Hepatic stellate cell (primary cell): Measurements from ENCODE around the gene DMXL1.
A peak's percentile ranks its signal among the peaks of the same experiment; 100 is the strongest.

Experiments used
- DNase-seq: peaks from one replicate; pipeline ENCODE4 v3.0.0; 2011; ENCODE audit warnings: low spot score

Gene DMXL1

DNA sequence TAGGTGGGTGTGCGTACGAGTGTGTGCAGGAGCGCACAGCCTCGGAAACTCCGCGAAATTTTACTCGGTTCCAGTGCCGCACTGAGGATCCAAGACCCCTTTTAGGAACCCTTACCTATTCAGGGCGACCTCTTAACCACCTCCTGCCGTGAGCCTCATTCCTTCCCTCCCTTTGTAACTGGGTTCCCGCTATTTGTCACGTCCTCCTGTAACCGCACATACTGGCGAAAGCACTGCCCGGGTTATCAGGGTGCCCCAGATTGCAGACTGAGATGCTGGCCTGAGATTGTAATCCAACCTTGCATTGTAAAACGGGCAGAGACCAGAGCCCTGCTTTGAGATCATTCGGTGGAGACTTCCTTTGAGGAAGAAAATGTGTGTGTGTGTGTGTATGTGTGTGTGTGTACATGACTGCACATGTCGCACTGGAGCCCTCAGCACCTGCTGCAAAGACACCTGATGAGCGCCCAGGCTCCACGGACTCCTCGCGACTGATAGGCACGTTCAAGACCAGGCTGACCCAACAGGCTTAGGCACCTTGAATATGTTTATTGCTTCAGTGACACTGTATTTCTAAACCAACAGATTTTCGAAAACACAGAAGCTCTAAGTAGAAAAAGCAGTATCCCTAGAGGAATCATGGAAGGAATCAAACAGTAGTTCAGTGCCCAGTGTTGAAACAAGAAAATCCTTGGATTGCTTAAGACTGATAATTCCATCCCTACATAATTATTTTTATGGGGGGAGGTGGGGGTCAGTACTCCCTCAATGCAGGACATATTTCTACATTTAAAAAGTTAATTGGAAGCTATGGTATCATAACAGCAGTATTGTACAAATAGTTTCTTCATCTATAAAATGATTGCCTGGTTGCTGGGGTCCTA is 198.4 kb downstream of the DMXL1 start:
- DNase-seq = peak; percentile 10

- no peak for DNase-seq
Observed at GRCh38 chr5:119270121-119270565, 199.3 kb downstream of the DMXL1 start.

- no peak for DNase-seq
Observed at GRCh38 chr5:119270960-119271757, 200.3 kb downstream of the DMXL1 start.

DNA sequence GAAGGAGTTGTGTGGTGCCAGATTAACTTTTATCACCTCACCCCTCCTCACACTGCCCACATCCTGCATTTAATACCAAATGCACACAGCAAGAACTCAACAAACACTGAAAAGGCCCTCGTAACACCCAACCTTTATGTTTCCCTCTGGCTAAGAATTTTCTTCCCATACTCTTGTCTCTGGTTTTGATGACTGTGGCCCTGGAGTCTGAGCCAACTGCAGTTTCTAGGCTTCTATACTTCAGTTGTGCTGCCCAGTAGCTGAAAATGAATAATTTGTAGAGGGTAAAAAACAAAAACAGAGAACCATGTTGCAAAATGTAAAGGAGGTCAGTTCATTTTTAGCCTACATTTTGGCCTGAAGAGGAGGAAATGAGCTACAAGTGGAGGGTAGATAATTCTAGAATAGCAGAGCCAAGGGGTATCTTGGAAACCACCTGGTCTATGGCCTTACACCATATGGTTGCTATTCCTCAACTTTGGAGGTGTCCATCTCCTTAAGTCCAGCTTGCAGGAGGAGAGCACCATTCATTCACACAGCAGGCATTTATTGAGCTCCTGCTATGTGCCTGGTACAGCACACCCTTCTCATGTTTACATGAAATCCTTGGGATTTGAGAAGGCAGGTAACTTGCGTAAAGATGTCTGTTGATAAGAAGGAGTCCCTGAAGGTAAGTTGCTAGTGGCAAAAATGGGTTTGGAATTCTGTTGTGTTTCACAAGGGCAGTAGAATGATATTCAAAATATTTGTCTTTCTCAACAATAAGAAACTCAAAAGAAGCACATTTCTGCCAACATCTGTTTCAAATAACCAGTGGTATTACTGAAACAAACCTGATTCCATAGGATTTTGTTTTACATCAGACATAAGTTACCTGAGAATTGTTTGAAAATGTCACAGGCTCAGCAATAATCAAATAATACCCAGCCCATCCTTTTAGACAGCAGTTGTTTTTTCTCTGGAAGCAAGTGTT is 201.2 kb downstream of the DMXL1 start:
- no peak for DNase-seq

DNA sequence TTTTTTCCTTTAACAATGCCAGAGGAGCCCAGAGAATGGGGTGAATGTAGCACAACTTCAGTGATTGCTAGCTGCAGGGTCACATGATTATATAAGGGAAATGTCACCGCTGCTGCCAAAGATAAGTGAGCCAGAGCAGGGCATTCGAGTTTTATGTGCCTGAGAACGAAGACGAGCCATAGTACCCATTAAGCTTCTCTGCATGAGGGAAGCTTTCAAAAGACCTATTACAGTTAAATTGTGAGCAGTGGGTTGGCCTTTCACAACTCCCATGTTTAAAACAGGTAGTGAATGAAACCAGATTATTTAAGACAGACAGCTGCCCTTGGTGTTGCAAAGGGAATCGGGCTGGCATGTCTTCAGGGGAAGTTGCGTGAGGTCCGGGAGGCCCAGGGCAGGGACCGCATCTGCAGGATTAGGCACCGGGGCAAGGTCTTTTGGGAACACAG is 202.5 kb downstream of the DMXL1 start:
- no peak for DNase-seq

GRCh38 chr5:119274030-119274766 is 203.3 kb downstream of the DMXL1 start:
- no peak for DNase-seq

- DNase-seq = peak; percentile 39
Observed at GRCh38 chr5:119274767-119275130, 203.9 kb downstream of the DMXL1 start.

GRCh38 chr5:119275146-119275545 is 204.3 kb downstream of the DMXL1 start:
- DNase-seq = no peak

- DNase-seq = no peak
Observed at GRCh38 chr5:119275601-119276173, 204.8 kb downstream of the DMXL1 start.

GRCh38 chr5:119276978-119277377 is 206.1 kb downstream of the DMXL1 start:
- DNase-seq = no peak

- no peak for DNase-seq
Observed at GRCh38 chr5:119279093-119279492, 208.2 kb downstream of the DMXL1 start.

GRCh38 chr5:119280380-119280779 is 209.5 kb downstream of the DMXL1 start:
- no peak for DNase-seq

- no peak for DNase-seq
Observed at GRCh38 chr5:119282628-119283027, 211.7 kb downstream of the DMXL1 start.

GRCh38 chr5:119284031-119284430 is 213.1 kb downstream of the DMXL1 start:
- DNase-seq = no peak

GRCh38 chr5:119285070-119285916 is 214.4 kb downstream of the DMXL1 start:
- DNase-seq = no peak

- no peak for DNase-seq
Observed at GRCh38 chr5:119286511-119287488, 215.9 kb downstream of the DMXL1 start.

- no peak for DNase-seq
Observed at GRCh38 chr5:119287547-119288111, 216.7 kb downstream of the DMXL1 start.

- DNase-seq = no peak
Observed at GRCh38 chr5:119288379-119289033, 217.6 kb downstream of the DMXL1 start.
